HL-60 (cell line): ENCODE data around the gene FAM98C.
"Not testable (repeated sequence)": the region's sequence is repeated elsewhere in the genome, so short reads cannot be mapped to it uniquely, and the experiment has no call there.

ENCODE experiments used
- DNase-seq, 2 experiments: peaks; one replicate each; pipeline ENCODE4 v3.0.0-alpha.2; 2010 to 2020; ENCODE audit warnings: low read depth in 1 of 2, low spot score in 1 of 2
- H3K27ac ChIP-seq: fragments of 250-450 bp; sonication (Bioruptor Pico); replicated peaks from 2 replicates; pipeline ENCODE4 v1.5.1; 2020; ENCODE audit warnings: mild to moderate bottlenecking, moderate library complexity
- H3K27me3 ChIP-seq: fragments of 250-450 bp; sonication (Bioruptor Pico); 2 replicates; pipeline ENCODE4 v1.5.1; 2021; ENCODE audit warnings: mild to moderate bottlenecking, moderate library complexity; ENCODE audit not compliant: insufficient read depth, poor library complexity, severe bottlenecking
- H3K4me3 ChIP-seq: replicated peaks from 2 replicates; pipeline ENCODE4 v1.5.1; 2011; ENCODE audit warnings: mild to moderate bottlenecking, control low read depth, low read length; ENCODE audit not compliant: insufficient read depth
- CTCF ChIP-seq: IDR thresholded peaks from one replicate; pipeline ENCODE4 v1.5.1; 2011; ENCODE audit warnings: low read length, control low read depth, inconsistent platforms; ENCODE audit not compliant: insufficient read depth
- GABPA ChIP-seq: IDR thresholded peaks from 2 replicates; pipeline ENCODE4 v1.6.1; 2012; ENCODE audit warnings: low read depth
- POLR2AphosphoS5 ChIP-seq: IDR thresholded peaks from 2 replicates; pipeline ENCODE4 v1.6.1; 2012; ENCODE audit warnings: low read depth
- SPI1 ChIP-seq: IDR thresholded peaks from 2 replicates; pipeline ENCODE4 v1.6.1; 2012; ENCODE audit warnings: low read depth, mild to moderate bottlenecking, borderline replicate concordance
- TF ChIP-seq, protein P1 (sequence below): IDR thresholded peaks from 2 replicates; pipeline ENCODE4 v1.6.1; 2012; ENCODE audit warnings: low read depth; ENCODE audit not compliant: insufficient replicate concordance

Gene FAM98C

DNA sequence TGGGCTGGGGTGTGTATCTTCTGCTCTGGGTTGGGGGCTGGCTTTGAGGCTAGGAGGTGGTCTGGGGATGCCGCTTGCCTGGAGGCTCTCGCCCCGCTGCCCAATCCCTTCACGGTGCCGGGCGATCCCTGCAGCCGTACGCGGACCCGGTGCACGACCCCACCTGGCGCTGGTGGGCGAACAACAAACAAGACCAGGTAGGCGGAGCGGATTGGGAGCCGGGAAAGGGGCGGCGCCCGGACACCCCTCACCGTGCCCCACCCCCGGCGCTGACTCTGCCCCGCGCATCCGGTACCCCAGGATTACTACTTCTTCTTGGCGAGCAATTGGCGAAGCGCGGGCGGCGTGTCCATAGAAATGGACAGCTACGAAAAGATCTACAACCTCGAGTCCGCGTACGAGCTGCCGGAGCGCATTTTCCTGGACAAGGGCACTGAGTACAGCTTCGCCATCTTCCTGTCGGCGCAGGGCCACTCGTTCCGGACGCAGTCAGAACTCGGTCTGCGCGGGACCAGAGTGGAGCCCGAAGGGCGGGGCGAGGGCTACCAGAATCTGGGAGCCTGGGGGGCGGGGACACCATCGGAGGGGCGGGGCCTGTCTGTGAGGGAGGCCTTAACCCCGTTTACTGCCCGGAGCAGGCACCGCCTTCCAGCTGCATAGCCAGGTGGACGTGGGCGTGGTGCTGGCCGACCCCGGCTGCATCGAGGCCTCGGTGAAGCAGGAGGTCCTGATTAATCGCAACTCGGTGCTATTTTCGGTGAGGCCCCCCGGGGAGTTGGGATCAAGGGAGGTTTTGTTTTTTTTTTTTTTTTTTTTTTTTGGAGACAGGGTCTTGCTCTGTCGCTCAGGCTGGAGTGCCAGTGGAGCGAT is 40.6 kb upstream of the FAM98C start:
- Histone ChIP-seq H3K27me3 (peaks cover 29% of the 10 kb centered on the region), H3K4me3 (peak overlapping the region; percentile 55), H3K27ac (no peak overlapping the region)
- peak in 1 of 2 experiments; percentile 25 for DNase-seq
- TF ChIP-seq SPI1 (no peak), GABPA (no peak), POLR2AphosphoS5 (no peak), CTCF (no peak)
- TF ChIP-seq, protein P1, sequence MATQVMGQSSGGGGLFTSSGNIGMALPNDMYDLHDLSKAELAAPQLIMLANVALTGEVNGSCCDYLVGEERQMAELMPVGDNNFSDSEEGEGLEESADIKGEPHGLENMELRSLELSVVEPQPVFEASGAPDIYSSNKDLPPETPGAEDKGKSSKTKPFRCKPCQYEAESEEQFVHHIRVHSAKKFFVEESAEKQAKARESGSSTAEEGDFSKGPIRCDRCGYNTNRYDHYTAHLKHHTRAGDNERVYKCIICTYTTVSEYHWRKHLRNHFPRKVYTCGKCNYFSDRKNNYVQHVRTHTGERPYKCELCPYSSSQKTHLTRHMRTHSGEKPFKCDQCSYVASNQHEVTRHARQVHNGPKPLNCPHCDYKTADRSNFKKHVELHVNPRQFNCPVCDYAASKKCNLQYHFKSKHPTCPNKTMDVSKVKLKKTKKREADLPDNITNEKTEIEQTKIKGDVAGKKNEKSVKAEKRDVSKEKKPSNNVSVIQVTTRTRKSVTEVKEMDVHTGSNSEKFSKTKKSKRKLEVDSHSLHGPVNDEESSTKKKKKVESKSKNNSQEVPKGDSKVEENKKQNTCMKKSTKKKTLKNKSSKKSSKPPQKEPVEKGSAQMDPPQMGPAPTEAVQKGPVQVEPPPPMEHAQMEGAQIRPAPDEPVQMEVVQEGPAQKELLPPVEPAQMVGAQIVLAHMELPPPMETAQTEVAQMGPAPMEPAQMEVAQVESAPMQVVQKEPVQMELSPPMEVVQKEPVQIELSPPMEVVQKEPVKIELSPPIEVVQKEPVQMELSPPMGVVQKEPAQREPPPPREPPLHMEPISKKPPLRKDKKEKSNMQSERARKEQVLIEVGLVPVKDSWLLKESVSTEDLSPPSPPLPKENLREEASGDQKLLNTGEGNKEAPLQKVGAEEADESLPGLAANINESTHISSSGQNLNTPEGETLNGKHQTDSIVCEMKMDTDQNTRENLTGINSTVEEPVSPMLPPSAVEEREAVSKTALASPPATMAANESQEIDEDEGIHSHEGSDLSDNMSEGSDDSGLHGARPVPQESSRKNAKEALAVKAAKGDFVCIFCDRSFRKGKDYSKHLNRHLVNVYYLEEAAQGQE: no peak

GRCh38 chr19:38362946-38363688 is 39.8 kb upstream of the FAM98C start:
- not testable (repeated sequence) for H3K4me3 ChIP-seq, DNase-seq, H3K27ac ChIP-seq
- peaks cover 26% of the 10 kb centered on the region for H3K27me3 ChIP-seq

DNA sequence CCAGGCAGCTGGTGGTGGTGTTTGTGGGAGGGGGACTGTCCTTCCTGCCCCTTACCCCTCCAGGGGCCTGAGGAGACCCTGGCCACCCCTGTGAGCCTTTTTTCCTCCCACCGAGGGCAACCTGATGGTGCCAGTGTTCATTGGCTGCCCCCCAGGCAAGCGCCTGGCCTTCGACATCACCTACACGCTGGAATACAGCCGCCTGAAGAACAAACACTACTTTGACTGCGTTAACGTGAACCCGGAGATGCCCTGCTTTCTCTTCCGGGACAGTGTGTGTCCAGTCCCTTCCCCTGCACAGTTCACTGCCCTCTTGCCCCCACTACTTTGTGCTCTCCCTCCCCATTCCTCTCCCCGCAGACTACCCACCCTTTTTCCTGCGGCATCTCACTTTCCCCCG is 35.9 kb upstream of the FAM98C start:
- H3K4me3 ChIP-seq: no peak overlapping the region
- TF ChIP-seq CTCF (no peak), POLR2AphosphoS5 (no peak), GABPA (no peak), SPI1 (no peak)
- TF ChIP-seq, protein P1: no peak
- peaks cover 3% of the 10 kb centered on the region for H3K27me3 ChIP-seq
- no peak overlapping the region for H3K27ac ChIP-seq
- no peak for DNase-seq

GRCh38 chr19:38369584-38369983 is 33.3 kb upstream of the FAM98C start:
- H3K27ac ChIP-seq: no peak overlapping the region
- DNase-seq: no peak
- H3K4me3 ChIP-seq: no peak overlapping the region
- H3K27me3 ChIP-seq: no peaks in the 10 kb centered on the region
- TF ChIP-seq SPI1 (no peak), POLR2AphosphoS5 (no peak), CTCF (no peak), GABPA (no peak)
- TF ChIP-seq, protein P1: no peak
